Measurements from ENCODE around the gene SPPL3. TPM values are rescaled to one million over a fixed set of nuclear protein-coding genes. Genes with fewer than 3 reads are reported as not detected.

The SPPL3 gene
- total and polyA plus RNA-seq, 5 donors: 10.9 to 32.4 (median 31.0) TPM

- no peak overlapping the region for H3K4me3 ChIP-seq (ENCODE audit: low read length)
- H3K27me3 ChIP-seq (ENCODE audit: control insufficient read depth, insufficient read depth): no peaks in the 10 kb centered on the region
- H3K27ac ChIP-seq (ENCODE audit: low read length): no peak overlapping the region
- H3K9me3 ChIP-seq (ENCODE audit: control insufficient read depth, low read length): no peaks in the 10 kb centered on the region
- WGBS: 81% methylated on average over 5 of the region's 5 CpGs
- H3K4me1 ChIP-seq (ENCODE audit: control insufficient read depth, insufficient read depth, low read length): peaks cover 7% of the 10 kb centered on the region
- DNase-seq: no peak
- intact Hi-C loops (cut with DNase I): no loop called here
- ATAC-seq: peak; percentile 31 to 47
These were observed 29.5 kb downstream of the SPPL3 start for GRCh38 chr12:120874547-120875245.

GRCh38 chr12:120873226-120873625 is 30.9 kb downstream of the SPPL3 start:
- Histone ChIP-seq H3K27ac (ENCODE audit: low read length) (no peak overlapping the region), H3K4me3 (ENCODE audit: low read length) (no peak overlapping the region), H3K9me3 (ENCODE audit: control insufficient read depth, low read length) (no peaks in the 10 kb centered on the region), H3K27me3 (ENCODE audit: control insufficient read depth, insufficient read depth) (no peaks in the 10 kb centered on the region), H3K4me1 (ENCODE audit: control insufficient read depth, insufficient read depth, low read length) (peaks cover 7% of the 10 kb centered on the region)
- 81% methylated on average over 4 of the region's 4 CpGs for WGBS
- DNase-seq (no peak), ATAC-seq (no peak)
- intact Hi-C loops (cut with DNase I): no loop called here

GRCh38 chr12:120872487-120872886 is 31.7 kb downstream of the SPPL3 start:
- Histone ChIP-seq H3K27ac (ENCODE audit: low read length) (peak overlapping the region; percentile 37), H3K4me1 (ENCODE audit: control insufficient read depth, insufficient read depth, low read length) (peaks cover 7% of the 10 kb centered on the region), H3K27me3 (ENCODE audit: control insufficient read depth, insufficient read depth) (no peaks in the 10 kb centered on the region), H3K4me3 (ENCODE audit: low read length) (no peak overlapping the region), H3K9me3 (ENCODE audit: control insufficient read depth, low read length) (no peaks in the 10 kb centered on the region)
- no peak for DNase-seq
- intact Hi-C loops (cut with DNase I): no loop called here
- peak in 1 of 2 donors; percentile 11 for ATAC-seq
- 39% methylated on average over 5 of the region's 5 CpGs for WGBS

GRCh38 chr12:120870415-120870814 is 33.7 kb downstream of the SPPL3 start:
- Histone ChIP-seq H3K27me3 (ENCODE audit: control insufficient read depth, insufficient read depth) (no peaks in the 10 kb centered on the region), H3K4me1 (ENCODE audit: control insufficient read depth, insufficient read depth, low read length) (peaks cover 7% of the 10 kb centered on the region), H3K9me3 (ENCODE audit: control insufficient read depth, low read length) (no peaks in the 10 kb centered on the region), H3K4me3 (ENCODE audit: low read length) (no peak overlapping the region), H3K27ac (ENCODE audit: low read length) (no peak overlapping the region)
- intact Hi-C loops (cut with DNase I): no loop called here
- ATAC-seq (no peak), DNase-seq (no peak)
- 97% methylated on average over 1 of the region's 1 CpG for WGBS

- Histone ChIP-seq H3K4me3 (ENCODE audit: low read length) (no peak overlapping the region), H3K27ac (ENCODE audit: low read length) (no peak overlapping the region), H3K27me3 (ENCODE audit: control insufficient read depth, insufficient read depth) (no peaks in the 10 kb centered on the region), H3K9me3 (ENCODE audit: control insufficient read depth, low read length) (no peaks in the 10 kb centered on the region), H3K4me1 (ENCODE audit: control insufficient read depth, insufficient read depth, low read length) (peaks cover 5% of the 10 kb centered on the region)
- intact Hi-C loops (cut with DNase I): no loop called here
- 76% methylated on average over 4 of the region's 4 CpGs for WGBS
- DNase-seq: no peak
- ATAC-seq: no peak
These were observed 34.8 kb downstream of the SPPL3 start for GRCh38 chr12:120869376-120869775.

- Histone ChIP-seq H3K27ac (ENCODE audit: low read length) (no peak overlapping the region), H3K4me1 (ENCODE audit: control insufficient read depth, insufficient read depth, low read length) (no peaks in the 10 kb centered on the region), H3K4me3 (ENCODE audit: low read length) (no peak overlapping the region), H3K9me3 (ENCODE audit: control insufficient read depth, low read length) (no peaks in the 10 kb centered on the region), H3K27me3 (ENCODE audit: control insufficient read depth, insufficient read depth) (no peaks in the 10 kb centered on the region)
- intact Hi-C loops (cut with DNase I): no loop called here
- ATAC-seq (no peak), DNase-seq (no peak)
- 75% methylated on average over 4 of the region's 4 CpGs for WGBS
These were observed 38.0 kb downstream of the SPPL3 start for GRCh38 chr12:120866108-120866507.

- WGBS: 64% methylated on average over 3 of the region's 3 CpGs
- no peak overlapping the region for H3K27ac ChIP-seq (ENCODE audit: low read length)
- H3K27me3 ChIP-seq (ENCODE audit: control insufficient read depth, insufficient read depth): no peaks in the 10 kb centered on the region
- H3K4me3 ChIP-seq (ENCODE audit: low read length): no peak overlapping the region
- intact Hi-C loops (cut with DNase I): no loop called here
- ATAC-seq: no peak
- no peaks in the 10 kb centered on the region for H3K4me1 ChIP-seq (ENCODE audit: control insufficient read depth, insufficient read depth, low read length)
- no peak for DNase-seq
- H3K9me3 ChIP-seq (ENCODE audit: control insufficient read depth, low read length): no peaks in the 10 kb centered on the region
These were observed 39.1 kb downstream of the SPPL3 start for GRCh38 chr12:120865098-120865497.

GRCh38 chr12:120862664-120863063 is 41.5 kb downstream of the SPPL3 start:
- ATAC-seq: no peak

GRCh38 chr12:120861074-120861795 is 42.9 kb downstream of the SPPL3 start:
- no peak overlapping the region for H3K4me3 ChIP-seq (ENCODE audit: low read length)
- H3K27ac ChIP-seq (ENCODE audit: low read length): no peak overlapping the region
- H3K4me1 ChIP-seq (ENCODE audit: control insufficient read depth, insufficient read depth, low read length): no peaks in the 10 kb centered on the region
- ATAC-seq (no peak), DNase-seq (no peak)
- H3K27me3 ChIP-seq (ENCODE audit: control insufficient read depth, insufficient read depth): no peaks in the 10 kb centered on the region
- WGBS: 96% methylated on average over 3 of the region's 3 CpGs
- H3K9me3 ChIP-seq (ENCODE audit: control insufficient read depth, low read length): no peaks in the 10 kb centered on the region
- intact Hi-C loops (cut with DNase I): no loop called here

More at GRCh38 chr12:120862664-120863063, 41.5 kb downstream of the SPPL3 start:
- H3K4me1 ChIP-seq (ENCODE audit: control insufficient read depth, insufficient read depth, low read length): no peaks in the 10 kb centered on the region
- intact Hi-C loops (cut with DNase I): no loop called here
- DNase-seq: no peak
- no peak overlapping the region for H3K27ac ChIP-seq (ENCODE audit: low read length)
- H3K9me3 ChIP-seq (ENCODE audit: control insufficient read depth, low read length): no peaks in the 10 kb centered on the region
- 82% methylated on average over 1 of the region's 1 CpG for WGBS
- no peak overlapping the region for H3K4me3 ChIP-seq (ENCODE audit: low read length)
- no peaks in the 10 kb centered on the region for H3K27me3 ChIP-seq (ENCODE audit: control insufficient read depth, insufficient read depth)

GRCh38 chr12:120858306-120859088 is 45.7 kb downstream of the SPPL3 start:
- Histone ChIP-seq H3K9me3 (ENCODE audit: control insufficient read depth, low read length) (no peaks in the 10 kb centered on the region), H3K4me1 (ENCODE audit: control insufficient read depth, insufficient read depth, low read length) (peaks cover 3% of the 10 kb centered on the region), H3K27me3 (ENCODE audit: control insufficient read depth, insufficient read depth) (no peaks in the 10 kb centered on the region), H3K27ac (ENCODE audit: low read length) (no peak overlapping the region), H3K4me3 (ENCODE audit: low read length) (no peak overlapping the region)
- no peak for ATAC-seq
- 96% methylated on average over 13 of the region's 13 CpGs for WGBS
- intact Hi-C loops (cut with DNase I): no loop called here
- no peak for DNase-seq

- 64% methylated on average over 2 of the region's 2 CpGs for WGBS
- no peak overlapping the region for H3K27ac ChIP-seq (ENCODE audit: low read length)
- intact Hi-C loops (cut with DNase I): no loop called here
These were observed 47.2 kb downstream of the SPPL3 start for GRCh38 chr12:120856980-120857379.

More at GRCh38 chr12:120856980-120857379, 47.2 kb downstream of the SPPL3 start:
- H3K4me1 ChIP-seq (ENCODE audit: control insufficient read depth, insufficient read depth, low read length): peaks cover 3% of the 10 kb centered on the region
- no peak for ATAC-seq
- no peaks in the 10 kb centered on the region for H3K27me3 ChIP-seq (ENCODE audit: control insufficient read depth, insufficient read depth)
- DNase-seq: no peak
- no peaks in the 10 kb centered on the region for H3K9me3 ChIP-seq (ENCODE audit: control insufficient read depth, low read length)
- H3K4me3 ChIP-seq (ENCODE audit: low read length): no peak overlapping the region
